Psoas muscle (tissue), 8 donors: ENCODE results near the gene CYP4V2. TPM values are rescaled to one million over a fixed set of nuclear protein-coding genes. Genes with fewer than 3 reads are reported as not detected.

Experiments used
- ATAC-seq, 4 donors: fragments of 200-7000 bp; cut with Tn5 transposase; one replicate each; pipeline ENCODE4 v1.9.1; 2020; ENCODE audit warnings: moderate library complexity in 3 of 4, mild to moderate bottlenecking in 2 of 4
- DNase-seq, 2 donors: peaks; one replicate each; pipeline ENCODE4 v3.0.0-alpha.2; 2020
- H3K27ac ChIP-seq: fragments of 200-600 bp; one replicate; pipeline ENCODE4 v1.8.0; 2022
- H3K27me3 ChIP-seq, 3 donors: fragments of 200-600 bp in 1 of 3; one replicate each; pipeline versions ENCODE4 v1.6.1 to v1.8.0; 2013 to 2022; ENCODE audit warnings: low read length in 2 of 3, mild to moderate bottlenecking in 2 of 3, moderate library complexity in 1 of 3; ENCODE audit not compliant: insufficient read depth in 3 of 3
- H3K36me3 ChIP-seq, 2 donors: fragments of 200-600 bp in 1 of 2; one replicate each; pipeline versions ENCODE4 v1.6.1 to v1.8.0; 2013 to 2022; ENCODE audit warnings: low read depth in 1 of 2, mild to moderate bottlenecking in 1 of 2, moderate library complexity in 1 of 2; ENCODE audit not compliant: insufficient read depth in 1 of 2
- H3K4me1 ChIP-seq: fragments of 200-600 bp; one replicate; pipeline ENCODE4 v1.8.0; 2022
- H3K4me3 ChIP-seq: fragments of 200-600 bp; one replicate; pipeline ENCODE4 v1.8.0; 2022; ENCODE audit warnings: mild to moderate bottlenecking
- H3K9me3 ChIP-seq: fragments of 200-600 bp; one replicate; pipeline ENCODE4 v1.8.0; 2022
- WGBS, 3 donors: extraction: QIAGEN DNeasy Blood & Tissue Kit; methylation state at CpG; one replicate each; pipeline versions ENCODE4 v1.1.6 to v1.1.7; 2013; 5-methylcytosine and 5-hydroxymethylcytosine counted together
- intact Hi-C, 2 donors: fragments of 100-400 bp; cut with DNase I; formaldehyde crosslinking; loops; one replicate each; pipeline versions ENCODE4 v1.11.0 to v1.14.2; 2022
- polyA plus RNA-seq, 3 donors: library from polyadenylated mRNA; stranded (reverse); fragments of 200-250 nt; gene quantifications; one replicate each; pipeline ENCODE4 v1.2.3, GENCODE V29; 2013
- total RNA-seq, 4 donors: library from RNA; stranded (reverse); fragmentation: NEBNext Ultra II Directional in 2 of 4; extraction: Animal tissue kit (Norgen Biotek cat#: 25700) in 2 of 4; gene quantifications; one replicate each; pipeline versions ENCODE4 v1.2.1 to v1.2.4, GENCODE V29; 2021 to 2023
- TF ChIP-seq, protein P1 (sequence below): fragments of 200-600 bp; IDR thresholded peaks from one replicate; pipeline ENCODE4 v1.8.0; 2022; ENCODE audit warnings: antibody characterized with exemption
- donor health status: healthy with polysubstance abuse.
- donor health status: DM: no; HTN: no; CAD: no; lungs with moderate emphysema.
- donor health status: Bipolar disorder and iron deficiency.
- donor health status: healthy.
- donor health status: DM: yes; HTN: yes; CAD: no.
- donor health status: DM: no; HTN: no; CAD: no.
- donor health status: DM: no; HTN: no; CAD: no.
- donor health status: DM: yes; HTN: yes; CAD: no.

The CYP4V2 gene
- total and polyA plus RNA-seq, 7 donors, result 2.6 to 6.8 (median 5.0) TPM

DNA sequence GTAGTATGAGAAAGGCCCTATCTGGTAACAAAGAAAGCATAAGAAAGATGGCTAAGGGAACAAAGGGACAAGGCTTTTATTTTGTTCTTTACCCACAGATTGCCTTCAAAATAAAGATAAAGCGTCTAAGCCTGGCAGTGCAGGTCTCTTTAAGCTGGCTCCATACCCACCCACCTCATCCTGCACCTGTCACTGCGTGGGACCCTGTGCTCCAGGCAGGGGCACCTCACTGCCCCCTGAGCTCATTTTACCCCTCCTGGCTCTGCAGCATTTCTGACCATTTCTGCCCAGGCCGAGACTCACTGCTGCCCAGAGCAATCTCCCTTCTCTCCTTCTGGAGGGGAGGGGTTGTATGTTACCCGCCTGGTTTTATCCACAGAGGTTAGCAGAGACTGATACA lies 1.7 kb upstream of the CYP4V2 start:
- Histone ChIP-seq H3K27me3 (no peaks in the 10 kb centered on the region), H3K27ac (peak overlapping the region; percentile 97), H3K4me3 (no peak overlapping the region), H3K36me3 (no peaks in the 10 kb centered on the region), H3K4me1 (peaks cover 27% of the 10 kb centered on the region), H3K9me3 (no peaks in the 10 kb centered on the region)
- intact Hi-C loops, result loop anchor here in 1 of 2 donors (2.0 kb wide), 1 partner anchor 121 kb away; the partner anchor contains the start of gene TLR3
- WGBS, 3 donors, result 50 to 81% (median 56%) methylated on average over 4 of the region's 4 CpGs
- DNase-seq (no peak), ATAC-seq (no peak)
- TF ChIP-seq, protein P1, sequence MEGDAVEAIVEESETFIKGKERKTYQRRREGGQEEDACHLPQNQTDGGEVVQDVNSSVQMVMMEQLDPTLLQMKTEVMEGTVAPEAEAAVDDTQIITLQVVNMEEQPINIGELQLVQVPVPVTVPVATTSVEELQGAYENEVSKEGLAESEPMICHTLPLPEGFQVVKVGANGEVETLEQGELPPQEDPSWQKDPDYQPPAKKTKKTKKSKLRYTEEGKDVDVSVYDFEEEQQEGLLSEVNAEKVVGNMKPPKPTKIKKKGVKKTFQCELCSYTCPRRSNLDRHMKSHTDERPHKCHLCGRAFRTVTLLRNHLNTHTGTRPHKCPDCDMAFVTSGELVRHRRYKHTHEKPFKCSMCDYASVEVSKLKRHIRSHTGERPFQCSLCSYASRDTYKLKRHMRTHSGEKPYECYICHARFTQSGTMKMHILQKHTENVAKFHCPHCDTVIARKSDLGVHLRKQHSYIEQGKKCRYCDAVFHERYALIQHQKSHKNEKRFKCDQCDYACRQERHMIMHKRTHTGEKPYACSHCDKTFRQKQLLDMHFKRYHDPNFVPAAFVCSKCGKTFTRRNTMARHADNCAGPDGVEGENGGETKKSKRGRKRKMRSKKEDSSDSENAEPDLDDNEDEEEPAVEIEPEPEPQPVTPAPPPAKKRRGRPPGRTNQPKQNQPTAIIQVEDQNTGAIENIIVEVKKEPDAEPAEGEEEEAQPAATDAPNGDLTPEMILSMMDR, result no peak

DNA sequence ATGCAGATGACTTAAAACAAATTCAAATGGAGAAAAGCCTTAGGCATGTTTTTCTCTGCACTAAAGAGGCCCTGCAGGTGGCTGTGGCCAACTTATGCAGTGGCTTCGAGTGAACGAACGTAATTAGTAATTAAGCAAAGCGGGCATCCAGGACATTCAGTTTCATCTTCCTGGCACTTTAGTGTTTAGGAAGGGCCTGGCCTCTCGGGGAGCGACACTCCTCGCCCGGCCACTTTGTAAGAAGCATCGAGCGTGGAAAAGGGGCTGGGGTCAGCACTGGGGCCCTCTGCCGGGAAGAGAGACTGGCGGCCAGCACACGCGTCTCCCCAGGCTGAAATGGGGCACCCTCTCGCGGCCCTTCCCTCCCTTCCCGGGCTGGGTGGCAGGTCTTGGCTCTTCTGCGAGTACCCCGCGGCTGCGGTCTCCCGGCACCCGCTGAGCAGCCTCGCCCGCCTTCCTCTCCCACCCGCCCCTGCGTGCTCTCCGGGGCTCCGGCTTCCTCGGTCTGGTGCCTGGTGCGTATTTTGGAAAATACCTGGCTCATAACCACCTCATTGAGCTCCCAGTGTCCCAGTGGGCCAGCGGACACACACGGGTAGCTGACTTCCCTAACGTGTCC lies 677 bp upstream of the CYP4V2 start:
- Histone ChIP-seq H3K9me3 (no peaks in the 10 kb centered on the region), H3K4me3 (peak overlapping the region; percentile 94), H3K4me1 (peaks cover 27% of the 10 kb centered on the region), H3K27me3 (no peaks in the 10 kb centered on the region), H3K36me3 (peaks cover 0 to 8% of the 10 kb centered on the region in 2 donors), H3K27ac (peak overlapping the region; percentile 97)
- no peak for DNase-seq
- ATAC-seq, result peak; percentile 51 to 73 (median 57)
- TF ChIP-seq, protein P1, result no peak
- WGBS, 3 donors, result 0 to 2% (median 1%) methylated on average over 23 to 34 of the region's 34 CpGs
- intact Hi-C loops, result loop anchor here in 1 of 2 donors (2.0 kb wide), 1 partner anchor 122 kb away; the partner anchor contains the start of gene TLR3

DNA sequence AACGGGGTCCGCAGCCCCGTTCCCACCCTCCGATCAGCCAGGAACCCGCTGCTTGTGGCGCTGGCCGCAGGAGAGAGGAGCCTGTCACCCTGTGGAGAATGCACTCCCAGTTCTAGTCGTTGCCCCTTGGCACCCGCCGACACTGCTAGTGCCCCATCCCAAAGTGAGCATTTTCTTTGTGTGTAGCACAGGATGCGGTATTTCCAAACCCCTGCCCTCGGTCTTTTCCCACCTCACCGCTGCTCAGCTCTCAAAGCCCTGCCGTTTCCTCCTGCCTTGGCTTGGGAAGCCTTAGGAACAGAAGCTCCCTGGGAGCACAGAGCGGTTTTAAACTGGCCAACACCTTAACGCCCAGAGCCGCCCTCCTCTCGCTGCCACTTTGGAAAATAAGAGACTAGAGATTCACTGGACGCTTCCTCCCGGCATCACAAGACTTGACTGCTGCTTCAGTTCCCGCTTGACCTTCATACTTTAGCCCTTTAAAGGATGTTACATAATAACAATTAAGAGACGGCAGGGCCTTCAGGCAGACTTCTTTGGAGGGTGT lies 772 bp downstream of the CYP4V2 start:
- Histone ChIP-seq H3K27ac (peak overlapping the region; percentile 97), H3K27me3 (no peaks in the 10 kb centered on the region), H3K9me3 (no peaks in the 10 kb centered on the region), H3K4me3 (peak overlapping the region; percentile 94), H3K4me1 (peaks cover 27% of the 10 kb centered on the region), H3K36me3 (peaks cover 2 to 21% of the 10 kb centered on the region in 2 donors)
- WGBS, 3 donors, result 0 to 2% (median 0%) methylated on average over 18 to 22 of the region's 22 CpGs
- peak in 1 of 2 donors; percentile 54 for DNase-seq
- peak; percentile 15 to 37 (median 22) for ATAC-seq
- TF ChIP-seq, protein P1, result no peak
- intact Hi-C loops, result no loop called here

DNA sequence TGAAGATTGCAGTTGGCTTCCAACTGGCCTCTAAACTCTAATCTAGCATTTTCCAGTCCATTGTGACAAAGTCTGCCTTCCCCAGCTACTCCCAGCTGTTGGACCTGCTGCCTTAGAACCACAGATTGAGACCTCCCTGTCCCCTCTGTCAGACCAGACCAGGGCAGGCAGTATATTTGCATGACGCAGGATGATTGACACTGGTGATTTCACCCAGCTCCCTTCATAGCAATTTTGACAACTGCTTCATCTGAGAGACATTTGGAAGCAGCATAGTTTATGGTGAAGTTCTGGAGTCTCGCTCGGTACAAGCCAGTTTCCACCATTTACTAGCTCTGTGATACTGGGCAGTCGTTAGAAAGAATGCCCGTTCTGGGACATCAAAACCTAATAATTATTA lies 2.5 kb downstream of the CYP4V2 start:
- ATAC-seq (no peak), DNase-seq (no peak)

More for the DNA sequence above, 2.5 kb downstream of the CYP4V2 start:
- Histone ChIP-seq H3K4me3 (peak overlapping the region; percentile 94), H3K27me3 (no peaks in the 10 kb centered on the region), H3K36me3 (peaks cover 2 to 38% of the 10 kb centered on the region in 2 donors), H3K27ac (peak overlapping the region; percentile 97), H3K4me1 (peaks cover 27% of the 10 kb centered on the region), H3K9me3 (no peaks in the 10 kb centered on the region)
- TF ChIP-seq, protein P1, result no peak
- WGBS, 3 donors, result 55 to 87% (median 76%) methylated on average over 5 of the region's 5 CpGs
- intact Hi-C loops, result no loop called here
